ENCODE data around the gene POC1B. TPM values are rescaled to one million over a fixed set of nuclear protein-coding genes. Genes with fewer than 3 reads are reported as not detected.

Gene POC1B
- polyA plus RNA-seq, 6 donors from 2014 or later: 41.2 to 65.8 (median 45.1) TPM

DNA sequence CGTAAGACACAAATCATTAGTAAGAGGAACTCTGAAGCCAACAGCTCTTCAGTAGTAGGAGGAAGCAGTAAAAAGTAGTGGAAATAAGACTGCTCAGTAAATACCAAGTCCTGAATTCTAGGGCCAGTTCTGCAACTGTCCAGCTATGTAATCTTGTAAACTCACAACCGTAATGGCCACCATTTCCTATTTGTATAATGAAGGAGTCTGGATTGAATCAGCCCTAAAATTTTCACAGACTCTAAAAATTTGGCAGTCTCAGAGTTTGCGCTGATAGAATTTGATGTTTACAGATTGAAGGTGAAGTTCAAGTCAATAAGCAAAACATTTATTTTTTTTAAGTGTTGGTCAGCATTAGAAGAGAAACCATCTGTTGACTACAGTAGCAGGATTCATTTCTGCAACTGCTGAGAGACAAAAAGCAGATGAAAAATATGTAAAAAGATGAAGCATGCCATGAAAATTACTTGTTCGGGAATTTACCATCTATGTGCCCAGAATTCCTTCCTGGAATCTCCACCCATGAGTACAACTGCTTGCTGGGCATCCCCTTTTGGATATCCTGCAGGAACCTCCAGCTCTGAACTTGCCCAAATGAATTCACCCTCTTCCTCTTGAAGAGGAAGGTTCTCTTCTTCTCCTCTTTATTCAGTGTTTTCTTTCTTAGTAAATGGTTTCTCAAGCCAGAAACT is 48.8 kb downstream of the POC1B start:
- ATAC-seq (ENCODE audit: low read depth in 2 of 2) (no peak), DNase-seq (no peak)
- H3K9me3 Mint-ChIP-seq: no peaks in the 10 kb centered on the region
- peak overlapping the region in 5 of 6 donors; percentile 21 to 62 (median 34) for H3K27ac Mint-ChIP-seq
- H3K27me3 Mint-ChIP-seq: no peaks in the 10 kb centered on the region
- peaks cover 5 to 24% (median 14%) of the 10 kb centered on the region in 3 donors for H3K4me1 Mint-ChIP-seq
- peak overlapping the region in 1 of 8 donors; percentile 29 for H3K4me3 Mint-ChIP-seq
- H3K36me3 Mint-ChIP-seq: no peaks in the 10 kb centered on the region

DNA sequence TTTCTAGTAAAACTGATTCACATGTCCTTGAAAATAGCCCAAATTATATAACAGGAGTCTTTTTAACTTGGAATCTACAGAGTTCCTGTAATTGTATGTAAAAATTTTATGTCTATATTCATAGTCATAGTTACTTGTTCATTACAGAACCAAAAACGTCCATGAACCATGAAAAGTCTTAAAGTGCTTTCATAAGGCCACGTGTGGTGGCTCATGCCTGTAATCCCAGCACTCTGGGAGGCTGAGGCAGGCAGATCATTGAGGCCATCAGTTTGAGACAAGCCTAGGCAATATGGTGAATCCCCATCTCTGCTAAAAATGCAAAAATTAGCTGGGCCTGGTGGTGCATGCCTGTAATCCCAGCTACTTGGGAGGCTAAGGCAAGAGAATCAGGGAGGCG is 49.6 kb downstream of the POC1B start:
- Mint-ChIP-seq H3K9me3 (no peaks in the 10 kb centered on the region), H3K4me1 (peaks cover 5 to 20% (median 16%) of the 10 kb centered on the region in 3 donors), H3K27me3 (no peaks in the 10 kb centered on the region), H3K27ac (peak overlapping the region in 1 of 6 donors; percentile 60), H3K36me3 (no peaks in the 10 kb centered on the region), H3K4me3 (no peak overlapping the region)
- ATAC-seq (ENCODE audit: low read depth in 2 of 2) (no peak), DNase-seq (no peak)

DNA sequence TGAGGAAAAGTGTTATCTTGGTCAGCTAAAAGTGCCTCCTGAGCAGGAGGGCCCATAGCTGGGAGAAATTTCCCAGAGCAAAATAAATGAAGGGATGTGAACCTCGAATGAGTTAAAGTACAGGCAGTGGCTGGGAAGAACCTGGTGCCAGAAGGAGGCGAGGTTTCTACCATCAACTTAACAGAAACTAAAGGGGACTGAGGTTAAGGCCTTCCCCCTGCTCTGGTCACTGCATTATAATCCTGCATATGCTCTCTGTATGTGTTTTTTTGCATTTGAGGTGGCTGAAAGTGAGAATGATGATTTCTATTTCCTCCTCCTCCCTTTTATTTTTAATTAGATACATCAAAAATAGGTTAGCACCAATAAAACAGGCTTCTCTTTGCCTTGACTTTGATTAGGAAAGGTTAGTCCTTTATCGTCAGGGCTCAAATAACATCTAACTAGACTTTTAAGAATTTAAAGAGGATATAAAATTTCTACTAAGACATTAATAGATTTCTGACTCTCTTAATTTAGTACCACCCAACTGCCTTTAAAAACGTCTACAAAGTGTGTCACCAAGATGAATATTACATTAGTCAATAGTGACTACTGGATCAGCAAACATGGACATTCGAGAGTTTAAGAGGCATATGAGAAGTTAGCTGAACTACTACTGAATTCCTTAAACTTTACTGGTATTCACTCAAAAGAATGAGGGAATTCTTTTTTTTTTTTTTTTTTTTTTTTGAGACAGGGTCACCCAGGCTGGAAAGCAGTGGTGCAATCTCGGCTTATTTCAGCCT is 50.5 kb downstream of the POC1B start:
- ATAC-seq (ENCODE audit: low read depth in 2 of 2): no peak
- peak overlapping the region in 4 of 6 donors; percentile 19 to 88 (median 67) for H3K27ac Mint-ChIP-seq
- H3K4me3 Mint-ChIP-seq: no peak overlapping the region
- no peak for DNase-seq
- peaks cover 5 to 25% (median 20%) of the 10 kb centered on the region in 3 donors for H3K4me1 Mint-ChIP-seq
- no peaks in the 10 kb centered on the region for H3K9me3 Mint-ChIP-seq
- no peaks in the 10 kb centered on the region for H3K36me3 Mint-ChIP-seq
- no peaks in the 10 kb centered on the region for H3K27me3 Mint-ChIP-seq

- no peaks in the 10 kb centered on the region for H3K36me3 Mint-ChIP-seq
- no peaks in the 10 kb centered on the region for H3K27me3 Mint-ChIP-seq
- H3K4me3 Mint-ChIP-seq: no peak overlapping the region
- DNase-seq (no peak), ATAC-seq (ENCODE audit: low read depth in 2 of 2) (no peak)
- no peaks in the 10 kb centered on the region for H3K9me3 Mint-ChIP-seq
- peaks cover 5 to 30% (median 21%) of the 10 kb centered on the region in 3 donors for H3K4me1 Mint-ChIP-seq
- peak overlapping the region in 5 of 6 donors; percentile 19 to 88 (median 63) for H3K27ac Mint-ChIP-seq
These were observed 51.2 kb downstream of the POC1B start for GRCh38 chr12:89474615-89475014.

DNA sequence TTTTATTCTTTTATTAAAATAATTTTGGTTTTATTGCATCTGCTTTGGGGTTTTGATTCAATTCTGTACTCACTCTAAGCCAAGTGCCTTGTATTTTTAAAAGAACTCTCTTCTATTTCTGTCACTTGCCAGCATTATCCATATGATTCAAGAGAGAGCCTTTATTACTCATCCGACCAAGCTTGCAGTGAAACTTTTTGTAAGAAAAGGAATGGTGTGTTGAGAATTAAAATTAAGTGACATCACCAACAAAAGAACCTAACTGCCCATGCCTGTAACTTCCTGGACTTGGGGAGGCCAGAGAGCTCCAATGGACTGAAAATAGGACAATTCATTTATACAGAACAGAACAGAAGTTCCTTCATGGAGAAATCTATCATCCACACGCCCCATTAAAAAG is 53.3 kb downstream of the POC1B start:
- Mint-ChIP-seq H3K9me3 (no peaks in the 10 kb centered on the region), H3K4me1 (peaks cover 17 to 41% (median 34%) of the 10 kb centered on the region in 3 donors), H3K27ac (no peak overlapping the region), H3K4me3 (no peak overlapping the region), H3K27me3 (no peaks in the 10 kb centered on the region), H3K36me3 (peaks cover 0 to 3% of the 10 kb centered on the region in 2 donors)
- DNase-seq (no peak), ATAC-seq (ENCODE audit: low read depth in 2 of 2) (no peak)

DNA sequence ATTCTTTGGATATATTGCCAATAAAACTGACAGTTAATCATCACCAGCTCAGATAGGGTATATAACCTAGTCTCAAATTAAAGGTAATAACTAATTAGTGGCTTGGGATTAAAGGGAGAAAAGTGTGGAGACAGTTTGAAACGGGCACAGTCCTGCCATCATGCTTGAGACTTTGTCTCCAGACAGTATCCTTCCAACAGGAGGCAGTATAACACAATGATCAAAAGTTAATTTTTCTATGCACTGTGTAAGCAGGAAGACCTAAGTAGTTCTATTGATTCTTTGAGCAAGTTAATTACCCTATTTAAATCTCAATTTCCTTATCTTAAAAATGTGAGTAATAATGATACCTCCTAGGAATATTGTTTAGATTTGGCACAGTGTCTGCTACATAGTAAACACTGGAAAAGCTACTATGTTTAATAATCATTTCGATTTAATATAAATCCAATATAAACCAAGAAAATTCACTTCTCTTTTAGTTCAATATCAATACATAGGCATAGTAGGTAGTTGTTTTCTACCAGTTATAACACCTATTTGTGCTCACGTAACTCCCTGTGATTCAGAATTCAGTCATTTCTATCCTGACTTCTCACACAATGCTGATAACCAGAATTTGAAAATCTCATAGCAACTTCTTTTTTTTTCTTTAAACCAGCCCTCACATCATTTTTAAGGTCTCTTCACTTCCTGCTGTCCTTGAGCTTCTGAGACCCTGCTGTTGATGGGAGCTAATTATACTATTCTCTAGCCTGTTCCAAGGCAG is 54.9 kb downstream of the POC1B start:
- peak overlapping the region in 1 of 8 donors; percentile 50 for H3K4me3 Mint-ChIP-seq
- H3K4me1 Mint-ChIP-seq: peaks cover 18 to 51% (median 42%) of the 10 kb centered on the region in 3 donors
- no peaks in the 10 kb centered on the region for H3K9me3 Mint-ChIP-seq
- peak; percentile 41 for DNase-seq
- H3K36me3 Mint-ChIP-seq: peaks cover 0 to 3% of the 10 kb centered on the region in 2 donors
- H3K27me3 Mint-ChIP-seq: no peaks in the 10 kb centered on the region
- H3K27ac Mint-ChIP-seq: peak overlapping the region in 3 of 6 donors; percentile 42 to 57 (median 56)
- ATAC-seq (ENCODE audit: low read depth in 2 of 2): peak; percentile 64 to 74

- H3K27me3 Mint-ChIP-seq: no peaks in the 10 kb centered on the region
- H3K9me3 Mint-ChIP-seq: no peaks in the 10 kb centered on the region
- peaks cover 0 to 3% of the 10 kb centered on the region in 2 donors for H3K36me3 Mint-ChIP-seq
- ATAC-seq (ENCODE audit: low read depth in 2 of 2): no peak
- no peak for DNase-seq
- peak overlapping the region; percentile 51 to 92 (median 83) for H3K27ac Mint-ChIP-seq
- H3K4me3 Mint-ChIP-seq: peak overlapping the region in 4 of 8 donors; percentile 66 to 88 (median 83)
- H3K4me1 Mint-ChIP-seq: peaks cover 18 to 46% (median 39%) of the 10 kb centered on the region in 3 donors
These were observed 56.5 kb downstream of the POC1B start for GRCh38 chr12:89469361-89469760.

- H3K27ac Mint-ChIP-seq: peak overlapping the region; percentile 78 to 94 (median 88)
- no peaks in the 10 kb centered on the region for H3K9me3 Mint-ChIP-seq
- DNase-seq (peak; percentile 47), ATAC-seq (ENCODE audit: low read depth in 2 of 2) (peak; percentile 93)
- peaks cover 18 to 46% (median 37%) of the 10 kb centered on the region in 3 donors for H3K4me1 Mint-ChIP-seq
- peak overlapping the region; percentile 56 to 90 (median 83) for H3K4me3 Mint-ChIP-seq
- H3K27me3 Mint-ChIP-seq: no peaks in the 10 kb centered on the region
- H3K36me3 Mint-ChIP-seq: peaks cover 0 to 3% of the 10 kb centered on the region in 2 donors
These were observed 57.1 kb downstream of the POC1B start for GRCh38 chr12:89468648-89469326.

- ATAC-seq (ENCODE audit: low read depth in 2 of 2) (no peak), DNase-seq (no peak)
- Mint-ChIP-seq H3K9me3 (no peaks in the 10 kb centered on the region), H3K27me3 (no peaks in the 10 kb centered on the region), H3K4me3 (peak overlapping the region in 4 of 8 donors; percentile 17 to 57 (median 39)), H3K36me3 (peaks cover 0 to 9% of the 10 kb centered on the region in 2 donors), H3K27ac (peak overlapping the region in 3 of 6 donors; percentile 61 to 87 (median 71)), H3K4me1 (peaks cover 18 to 46% (median 37%) of the 10 kb centered on the region in 3 donors)
These were observed 57.8 kb downstream of the POC1B start for GRCh38 chr12:89468017-89468416.

DNA sequence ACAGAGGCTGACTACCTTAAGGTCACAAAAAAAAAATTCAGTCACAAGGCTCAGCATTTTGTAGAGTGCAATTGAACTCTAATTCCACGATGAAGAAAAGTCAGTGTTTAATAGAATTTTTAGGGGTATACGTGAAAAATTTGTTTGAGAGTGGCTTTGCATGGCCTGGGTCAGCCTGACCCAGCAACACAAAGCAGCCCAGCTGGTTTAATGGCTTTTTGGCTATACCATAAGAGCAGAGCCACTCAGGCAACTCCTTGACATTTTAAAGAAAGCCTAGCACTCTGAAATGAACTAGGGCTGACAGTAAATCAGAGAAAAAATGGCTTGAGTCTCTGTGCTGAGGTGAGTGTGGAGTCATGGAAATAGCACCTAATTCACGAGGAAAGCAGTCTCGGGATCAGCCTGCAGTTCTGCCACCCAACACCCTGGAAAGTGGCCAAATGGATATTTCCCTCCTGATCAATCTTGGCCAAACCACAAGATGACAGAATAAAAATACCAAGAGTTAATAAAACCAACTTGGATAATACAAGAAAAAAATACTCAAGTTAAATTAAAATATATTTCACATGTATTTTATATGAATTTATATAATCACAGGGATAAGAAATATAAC is 60.8 kb downstream of the POC1B start:
- Mint-ChIP-seq H3K4me3 (no peak overlapping the region), H3K4me1 (peaks cover 22 to 44% (median 40%) of the 10 kb centered on the region in 3 donors), H3K27me3 (no peaks in the 10 kb centered on the region)

DNA sequence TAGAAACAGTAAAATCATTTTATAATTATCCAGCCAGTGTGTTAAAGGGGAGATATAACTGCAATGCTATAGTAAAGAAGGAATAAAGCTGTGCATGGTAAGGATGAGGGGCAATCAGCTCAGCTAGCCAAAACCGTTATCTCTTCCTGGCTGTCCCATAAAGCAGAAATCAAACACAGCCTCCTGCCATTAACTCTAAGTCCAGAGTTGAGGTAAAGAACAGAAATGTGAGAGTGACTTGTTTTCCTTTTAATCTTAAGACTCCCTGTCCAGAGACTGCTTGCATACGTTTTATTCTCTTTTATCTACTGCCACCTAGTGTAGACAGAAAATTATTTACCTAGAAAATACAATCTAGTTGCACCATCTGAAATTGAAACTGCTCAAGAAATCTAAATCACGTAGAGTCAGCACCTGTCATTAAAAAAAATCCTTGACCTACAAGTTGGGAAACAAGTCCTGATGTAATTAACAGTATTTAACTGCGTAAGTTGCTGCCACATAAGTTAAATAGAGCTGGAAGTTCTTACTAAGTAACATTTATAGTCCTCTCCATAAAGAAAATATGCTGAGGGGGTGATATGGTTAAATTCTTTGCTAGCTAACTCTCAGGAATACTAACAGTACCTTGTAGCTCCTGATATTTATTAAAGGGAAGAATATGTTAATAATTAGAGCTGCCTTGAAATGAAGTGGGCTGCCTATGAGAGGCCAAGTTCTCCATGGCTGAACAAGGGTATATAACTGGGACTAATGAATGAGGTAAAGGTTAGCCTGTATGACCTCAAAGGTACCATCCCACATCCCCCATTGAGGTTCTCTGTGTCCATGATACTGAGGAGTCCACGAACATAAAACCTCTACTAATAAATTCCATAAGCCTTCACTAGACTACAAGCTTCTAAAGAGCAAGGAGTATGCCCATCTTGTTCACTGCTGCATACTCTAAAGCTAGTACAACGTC is 63.9 kb downstream of the POC1B start:
- Mint-ChIP-seq H3K9me3 (no peaks in the 10 kb centered on the region), H3K4me1 (peaks cover 4 to 19% (median 13%) of the 10 kb centered on the region in 3 donors), H3K4me3 (peak overlapping the region in 3 of 8 donors; percentile 10 to 44 (median 36)), H3K27ac (peak overlapping the region in 3 of 6 donors; percentile 20 to 60 (median 50)), H3K36me3 (peaks cover 0 to 10% of the 10 kb centered on the region in 2 donors), H3K27me3 (no peaks in the 10 kb centered on the region)
- DNase-seq (peak; percentile 57), ATAC-seq (ENCODE audit: low read depth in 2 of 2) (peak; percentile 92 to 94)

More for the DNA sequence above, 60.8 kb downstream of the POC1B start:
- ATAC-seq (ENCODE audit: low read depth in 2 of 2): no peak
- Mint-ChIP-seq H3K9me3 (no peaks in the 10 kb centered on the region), H3K27ac (no peak overlapping the region), H3K36me3 (peaks cover 0 to 9% of the 10 kb centered on the region in 2 donors)
- no peak for DNase-seq
